ENCODE results near the gene PRSS21.
A peak's percentile ranks its signal among the peaks of the same experiment; 100 is the strongest.

PRSS21 gene

DNA sequence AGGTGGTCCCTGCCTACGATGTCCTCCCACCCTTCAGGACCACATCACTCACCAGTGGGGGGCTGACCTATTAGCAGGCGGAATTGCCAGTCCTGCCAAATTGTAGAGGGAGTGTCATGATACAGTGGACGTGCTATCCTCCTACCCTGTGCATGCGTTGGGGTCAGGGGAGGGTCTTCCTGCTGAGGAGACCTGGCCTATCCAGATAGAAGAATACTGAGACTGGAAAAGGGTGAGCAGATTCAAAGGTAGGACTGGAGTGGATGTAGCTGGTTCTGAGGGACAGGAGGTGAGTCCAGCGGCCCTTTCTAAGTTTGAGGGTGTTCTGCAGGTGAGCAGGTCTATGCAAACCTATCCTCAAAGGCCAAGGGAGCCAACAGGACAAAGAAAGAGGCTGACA is 10.8 kb upstream of the PRSS21 start (continued):
- TF ChIP-seq, protein P1, sequence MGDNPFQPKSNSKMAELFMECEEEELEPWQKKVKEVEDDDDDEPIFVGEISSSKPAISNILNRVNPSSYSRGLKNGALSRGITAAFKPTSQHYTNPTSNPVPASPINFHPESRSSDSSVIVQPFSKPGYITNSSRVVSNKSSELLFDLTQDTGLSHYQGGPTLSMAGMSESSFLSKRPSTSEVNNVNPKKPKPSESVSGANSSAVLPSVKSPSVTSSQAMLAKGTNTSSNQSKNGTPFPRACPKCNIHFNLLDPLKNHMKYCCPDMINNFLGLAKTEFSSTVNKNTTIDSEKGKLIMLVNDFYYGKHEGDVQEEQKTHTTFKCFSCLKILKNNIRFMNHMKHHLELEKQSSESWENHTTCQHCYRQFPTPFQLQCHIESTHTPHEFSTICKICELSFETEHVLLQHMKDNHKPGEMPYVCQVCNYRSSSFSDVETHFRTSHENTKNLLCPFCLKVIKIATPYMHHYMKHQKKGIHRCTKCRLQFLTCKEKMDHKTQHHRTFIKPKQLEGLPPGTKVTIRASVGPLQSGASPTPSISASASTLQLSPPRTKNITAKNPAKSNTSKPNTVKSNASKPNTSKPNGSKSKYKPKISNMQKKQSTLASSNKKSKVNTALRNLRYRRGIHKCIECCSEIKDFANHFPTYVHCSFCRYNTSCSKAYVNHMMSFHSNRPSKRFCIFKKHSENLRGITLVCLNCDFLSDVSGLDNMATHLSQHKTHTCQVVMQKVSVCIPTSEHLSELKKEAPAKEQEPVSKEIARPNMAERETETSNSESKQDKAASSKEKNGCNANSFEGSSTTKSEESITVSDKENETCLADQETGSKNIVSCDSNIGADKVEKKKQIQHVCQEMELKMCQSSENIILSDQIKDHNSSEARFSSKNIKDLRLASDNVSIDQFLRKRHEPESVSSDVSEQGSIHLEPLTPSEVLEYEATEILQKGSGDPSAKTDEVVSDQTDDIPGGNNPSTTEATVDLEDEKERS (tag by site-specific recombination; IDR thresholded peaks at IDR 0.05), result no peak
- TF ChIP-seq ZNF747 (tag by site-specific recombination; IDR thresholded peaks at IDR 0.05), result no peak
- no peak for TF ChIP-seq ZNF10 (tag by site-specific recombination; IDR thresholded peaks at IDR 0.05)

DNA sequence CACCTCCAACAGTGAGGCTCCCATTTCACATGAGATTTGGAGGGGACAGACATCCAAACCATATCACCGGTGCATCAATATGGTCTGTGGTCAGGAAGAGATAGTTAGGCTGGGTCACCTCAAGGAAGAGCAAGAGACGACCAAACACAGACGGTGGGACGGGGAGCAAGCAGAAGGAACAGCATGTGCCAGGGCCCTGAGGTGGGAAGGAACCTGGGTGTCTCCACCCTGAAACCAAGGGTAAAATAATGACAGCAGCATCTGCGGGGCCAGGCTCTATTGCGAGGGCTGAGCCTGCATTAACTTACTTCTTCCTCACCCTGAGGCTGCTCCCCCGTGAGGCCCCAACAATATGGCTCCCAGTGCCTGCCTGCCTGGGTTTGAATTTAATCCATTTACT is 8.9 kb upstream of the PRSS21 start:
- TF ChIP-seq YY1 (tag by site-specific recombination; IDR thresholded peaks at IDR 0.05) (no peak), ZNF623 (tag by site-specific recombination; IDR thresholded peaks at IDR 0.05) (peak; percentile 31; the same call in 1 of the 2 replicates)
- Histone ChIP-seq H3K36me3 (ENCODE audit: control insufficient read depth in 2 of 2, insufficient read depth in 1 of 2, low read length in 2 of 2) (no peaks in the 10 kb centered on the region), H3K4me1 (ENCODE audit: control insufficient read depth, insufficient read depth, low read length) (no peaks in the 10 kb centered on the region), H3K27ac (ENCODE audit: extremely low read depth, low read depth, low read length) (no peak overlapping the region), H3K9me3 (ENCODE audit: control insufficient read depth, insufficient read depth, low read depth, low read length) (no peaks in the 10 kb centered on the region), H3K4me3 (ENCODE audit: low read depth, low read length) (no peak overlapping the region)
- ChIA-PET POLR2A (no interaction called here), CTCF (no interaction called here)

DNA sequence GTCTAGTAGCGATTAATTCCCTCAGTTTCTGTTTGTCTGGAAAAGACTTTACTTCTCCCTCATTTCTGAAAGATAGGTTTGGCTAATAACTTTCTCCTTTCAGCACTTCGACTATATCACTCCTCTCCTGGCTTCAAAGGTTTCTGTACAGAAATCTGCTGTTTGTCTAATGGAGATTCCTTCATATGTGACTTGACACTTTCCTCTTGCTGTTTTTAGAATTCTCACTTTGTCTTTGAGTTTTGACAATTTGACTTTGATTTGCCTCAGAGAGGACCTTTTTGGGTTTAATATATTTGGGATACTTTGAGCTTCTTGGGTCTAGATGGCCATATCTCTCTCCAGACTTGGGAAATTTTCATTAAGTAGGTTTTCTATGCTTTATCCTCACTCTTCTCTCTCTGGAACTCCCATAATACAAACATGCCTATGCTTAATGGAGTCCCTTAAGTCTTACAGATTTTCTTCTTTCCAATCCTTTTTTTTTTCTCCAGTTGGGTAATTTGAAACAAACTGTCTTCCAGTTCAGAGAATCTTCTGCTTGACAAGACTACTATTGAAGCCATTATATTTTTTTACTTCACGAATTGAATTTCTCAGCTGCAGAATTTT is 7.8 kb upstream of the PRSS21 start:
- H3K9me3 ChIP-seq (ENCODE audit: control insufficient read depth, insufficient read depth, low read depth, low read length), result no peaks in the 10 kb centered on the region
- CTCF ChIA-PET, result interaction anchor here (0.7 kb wide), 2 partner anchors 14 to 15 kb away, joined by 3 to 4 read pairs; no protein-coding TSS in a partner anchor
- no peak overlapping the region for H3K4me3 ChIP-seq (ENCODE audit: low read depth, low read length)
- no peaks in the 10 kb centered on the region for H3K4me1 ChIP-seq (ENCODE audit: control insufficient read depth, insufficient read depth, low read length)
- POLR2A ChIA-PET, result no interaction called here
- H3K27ac ChIP-seq (ENCODE audit: extremely low read depth, low read depth, low read length), result no peak overlapping the region
- peak; percentile 91; the same call in 1 of the 2 replicates for TF ChIP-seq TRIM28 (IDR thresholded peaks at IDR 0.05; ENCODE audit: borderline replicate concordance, low read length)
- no peak for TF ChIP-seq ZNF624 (tag by site-specific recombination; IDR thresholded peaks at IDR 0.05)
- peak; percentile 80 for TF ChIP-seq ZNF677 (tag by site-specific recombination; IDR thresholded peaks at IDR 0.05)
- peak; percentile 97 for TF ChIP-seq ZNF791 (tag by site-specific recombination; IDR thresholded peaks at IDR 0.05)
- no peak for TF ChIP-seq ZNF48 (tag by site-specific recombination; IDR thresholded peaks at IDR 0.05)
- peak; percentile 96 for TF ChIP-seq SETDB1 (IDR thresholded peaks at IDR 0.05; ENCODE audit: insufficient read length, low read length)
- H3K36me3 ChIP-seq (ENCODE audit: control insufficient read depth in 2 of 2, insufficient read depth in 1 of 2, low read length in 2 of 2), result no peaks in the 10 kb centered on the region

DNA sequence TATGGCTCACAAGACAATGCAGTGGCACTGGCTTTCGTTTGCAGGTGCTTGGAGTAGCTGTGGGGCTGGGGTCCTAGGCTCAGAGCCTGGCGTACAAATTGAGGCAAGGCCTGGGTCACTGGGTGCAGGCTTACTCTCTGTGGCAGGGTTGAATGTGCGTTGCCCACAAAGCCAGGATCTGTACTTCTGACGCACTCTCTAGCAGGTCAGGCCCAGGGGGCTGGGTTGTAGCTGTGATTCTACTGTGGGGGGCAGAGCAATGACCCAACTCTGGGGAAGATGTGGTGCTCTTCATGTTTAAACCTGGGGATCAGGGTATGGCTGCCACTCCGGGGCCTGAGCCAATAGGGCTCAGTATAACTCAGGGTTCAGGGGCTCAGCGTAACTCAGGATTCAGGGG is 6.4 kb upstream of the PRSS21 start:
- Histone ChIP-seq H3K36me3 (ENCODE audit: control insufficient read depth in 2 of 2, insufficient read depth in 1 of 2, low read length in 2 of 2) (no peaks in the 10 kb centered on the region), H3K27ac (ENCODE audit: extremely low read depth, low read depth, low read length) (no peak overlapping the region), H3K4me1 (ENCODE audit: control insufficient read depth, insufficient read depth, low read length) (no peaks in the 10 kb centered on the region), H3K9me3 (ENCODE audit: control insufficient read depth, insufficient read depth, low read depth, low read length) (no peaks in the 10 kb centered on the region), H3K4me3 (ENCODE audit: low read depth, low read length) (no peak overlapping the region)
- ChIA-PET POLR2A (no interaction called here), CTCF (interaction anchor here (0.8 kb wide), 1 partner anchor 57 kb away, joined by 3 read pairs; no protein-coding TSS in a partner anchor)
- TF ChIP-seq, protein P2, sequence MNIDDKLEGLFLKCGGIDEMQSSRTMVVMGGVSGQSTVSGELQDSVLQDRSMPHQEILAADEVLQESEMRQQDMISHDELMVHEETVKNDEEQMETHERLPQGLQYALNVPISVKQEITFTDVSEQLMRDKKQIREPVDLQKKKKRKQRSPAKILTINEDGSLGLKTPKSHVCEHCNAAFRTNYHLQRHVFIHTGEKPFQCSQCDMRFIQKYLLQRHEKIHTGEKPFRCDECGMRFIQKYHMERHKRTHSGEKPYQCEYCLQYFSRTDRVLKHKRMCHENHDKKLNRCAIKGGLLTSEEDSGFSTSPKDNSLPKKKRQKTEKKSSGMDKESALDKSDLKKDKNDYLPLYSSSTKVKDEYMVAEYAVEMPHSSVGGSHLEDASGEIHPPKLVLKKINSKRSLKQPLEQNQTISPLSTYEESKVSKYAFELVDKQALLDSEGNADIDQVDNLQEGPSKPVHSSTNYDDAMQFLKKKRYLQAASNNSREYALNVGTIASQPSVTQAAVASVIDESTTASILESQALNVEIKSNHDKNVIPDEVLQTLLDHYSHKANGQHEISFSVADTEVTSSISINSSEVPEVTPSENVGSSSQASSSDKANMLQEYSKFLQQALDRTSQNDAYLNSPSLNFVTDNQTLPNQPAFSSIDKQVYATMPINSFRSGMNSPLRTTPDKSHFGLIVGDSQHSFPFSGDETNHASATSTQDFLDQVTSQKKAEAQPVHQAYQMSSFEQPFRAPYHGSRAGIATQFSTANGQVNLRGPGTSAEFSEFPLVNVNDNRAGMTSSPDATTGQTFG (tag by site-specific recombination; IDR thresholded peaks at IDR 0.05; ENCODE audit: borderline replicate concordance), result no peak
- no peak for TF ChIP-seq ZNF391 (tag by site-specific recombination; IDR thresholded peaks at IDR 0.05; ENCODE audit: borderline replicate concordance, low read depth)
- no peak for TF ChIP-seq REST (tag by site-specific recombination; IDR thresholded peaks at IDR 0.05)
- TF ChIP-seq ZNF670 (tag by site-specific recombination; IDR thresholded peaks at IDR 0.05; ENCODE audit: low read depth), result no peak
- TF ChIP-seq SP2 (tag by site-specific recombination; IDR thresholded peaks at IDR 0.05), result no peak
